ENCODE data around the gene ABCG1. TPM values are rescaled to one million over a fixed set of nuclear protein-coding genes. Genes with fewer than 3 reads are reported as not detected.

Gene ABCG1
- total RNA-seq, 1 donor from 2014 or later, result 1.6 TPM

DNA sequence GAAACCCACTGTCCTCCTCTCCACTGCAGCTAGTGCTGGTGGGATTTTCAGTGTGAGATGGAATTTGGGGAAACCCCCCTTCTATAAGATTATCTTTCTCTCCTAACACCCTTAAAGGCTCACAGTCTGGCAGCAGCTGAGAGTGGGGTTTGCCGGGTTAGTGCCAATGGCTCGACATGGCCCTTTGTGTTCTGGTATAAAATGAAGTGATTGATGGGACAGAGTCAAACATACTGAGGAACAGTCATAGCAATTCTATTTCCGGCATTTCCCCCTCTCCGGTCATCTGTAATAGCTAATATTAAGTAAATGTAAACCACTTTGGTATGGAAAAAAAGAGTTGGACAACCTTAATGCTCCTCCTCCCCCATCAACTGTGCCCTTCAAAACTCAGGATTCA, 58.7 kb downstream of the ABCG1 start:
- H3K36me3 Mint-ChIP-seq (ENCODE audit: low read depth), result no peaks in the 10 kb centered on the region
- H3K27me3 Mint-ChIP-seq (ENCODE audit: low read depth), result no peaks in the 10 kb centered on the region
- no peak for DNase-seq (ENCODE audit: low spot score)
- TF ChIP-seq, protein P1, sequence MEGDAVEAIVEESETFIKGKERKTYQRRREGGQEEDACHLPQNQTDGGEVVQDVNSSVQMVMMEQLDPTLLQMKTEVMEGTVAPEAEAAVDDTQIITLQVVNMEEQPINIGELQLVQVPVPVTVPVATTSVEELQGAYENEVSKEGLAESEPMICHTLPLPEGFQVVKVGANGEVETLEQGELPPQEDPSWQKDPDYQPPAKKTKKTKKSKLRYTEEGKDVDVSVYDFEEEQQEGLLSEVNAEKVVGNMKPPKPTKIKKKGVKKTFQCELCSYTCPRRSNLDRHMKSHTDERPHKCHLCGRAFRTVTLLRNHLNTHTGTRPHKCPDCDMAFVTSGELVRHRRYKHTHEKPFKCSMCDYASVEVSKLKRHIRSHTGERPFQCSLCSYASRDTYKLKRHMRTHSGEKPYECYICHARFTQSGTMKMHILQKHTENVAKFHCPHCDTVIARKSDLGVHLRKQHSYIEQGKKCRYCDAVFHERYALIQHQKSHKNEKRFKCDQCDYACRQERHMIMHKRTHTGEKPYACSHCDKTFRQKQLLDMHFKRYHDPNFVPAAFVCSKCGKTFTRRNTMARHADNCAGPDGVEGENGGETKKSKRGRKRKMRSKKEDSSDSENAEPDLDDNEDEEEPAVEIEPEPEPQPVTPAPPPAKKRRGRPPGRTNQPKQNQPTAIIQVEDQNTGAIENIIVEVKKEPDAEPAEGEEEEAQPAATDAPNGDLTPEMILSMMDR (IDR thresholded peaks at IDR 0.05), result no peak
- no peaks in the 10 kb centered on the region for H3K9me3 Mint-ChIP-seq (ENCODE audit: low read depth)
- H3K27ac Mint-ChIP-seq (ENCODE audit: unreplicated experiment), result no peak overlapping the region
- no peak overlapping the region for H3K4me3 Mint-ChIP-seq (ENCODE audit: unreplicated experiment)
- H3K4me1 Mint-ChIP-seq (ENCODE audit: low read depth), result peaks cover 10% of the 10 kb centered on the region

- Mint-ChIP-seq H3K27me3 (ENCODE audit: low read depth) (peaks cover 2% of the 10 kb centered on the region), H3K27ac (ENCODE audit: unreplicated experiment) (no peak overlapping the region), H3K9me3 (ENCODE audit: low read depth) (no peaks in the 10 kb centered on the region), H3K4me3 (ENCODE audit: unreplicated experiment) (no peak overlapping the region), H3K36me3 (ENCODE audit: low read depth) (no peaks in the 10 kb centered on the region), H3K4me1 (ENCODE audit: low read depth) (peaks cover 10% of the 10 kb centered on the region)
- TF ChIP-seq, protein P1 (IDR thresholded peaks at IDR 0.05), result no peak
- no peak for DNase-seq (ENCODE audit: low spot score)
These were observed 59.7 kb downstream of the ABCG1 start for GRCh38 chr21:42278451-42279149.

DNA sequence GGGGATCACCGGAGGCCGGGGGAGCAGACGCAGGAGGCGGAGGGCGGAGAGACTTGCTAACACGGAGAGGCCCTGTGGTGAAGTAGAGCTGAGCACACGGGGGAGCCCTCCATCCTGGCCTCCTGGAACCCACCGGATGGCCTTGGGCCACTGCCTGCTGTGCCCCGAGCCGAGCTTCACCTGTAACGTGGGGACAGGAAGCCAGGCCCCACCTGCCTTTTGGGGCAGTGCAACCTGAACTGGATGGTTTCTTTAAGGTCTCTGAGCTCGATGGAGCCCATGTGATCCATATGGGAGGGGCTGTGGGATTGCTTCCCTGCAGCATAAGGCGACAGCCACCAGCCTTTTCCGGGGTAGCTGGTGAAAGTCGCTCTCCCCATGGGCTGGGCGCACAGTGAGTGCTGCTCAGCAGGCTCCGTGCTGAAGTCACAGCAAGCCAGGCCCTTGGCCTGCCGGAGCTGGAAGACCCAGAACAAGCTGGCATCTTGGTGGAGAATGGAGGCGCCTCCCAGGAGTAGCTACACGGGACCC, 60.5 kb downstream of the ABCG1 start:
- no peak overlapping the region for H3K27ac Mint-ChIP-seq (ENCODE audit: unreplicated experiment)
- no peaks in the 10 kb centered on the region for H3K36me3 Mint-ChIP-seq (ENCODE audit: low read depth)
- peaks cover 2% of the 10 kb centered on the region for H3K27me3 Mint-ChIP-seq (ENCODE audit: low read depth)
- DNase-seq (ENCODE audit: low spot score), result no peak
- peaks cover 10% of the 10 kb centered on the region for H3K4me1 Mint-ChIP-seq (ENCODE audit: low read depth)
- H3K9me3 Mint-ChIP-seq (ENCODE audit: low read depth), result no peaks in the 10 kb centered on the region
- no peak overlapping the region for H3K4me3 Mint-ChIP-seq (ENCODE audit: unreplicated experiment)
- TF ChIP-seq, protein P1 (IDR thresholded peaks at IDR 0.05), result no peak

- H3K36me3 Mint-ChIP-seq (ENCODE audit: low read depth), result no peaks in the 10 kb centered on the region
- no peak for DNase-seq (ENCODE audit: low spot score)
- peaks cover 2% of the 10 kb centered on the region for H3K27me3 Mint-ChIP-seq (ENCODE audit: low read depth)
- TF ChIP-seq, protein P1 (IDR thresholded peaks at IDR 0.05), result no peak
- no peak overlapping the region for H3K4me3 Mint-ChIP-seq (ENCODE audit: unreplicated experiment)
- no peaks in the 10 kb centered on the region for H3K9me3 Mint-ChIP-seq (ENCODE audit: low read depth)
- H3K27ac Mint-ChIP-seq (ENCODE audit: unreplicated experiment), result no peak overlapping the region
- peaks cover 10% of the 10 kb centered on the region for H3K4me1 Mint-ChIP-seq (ENCODE audit: low read depth)
These were observed 60.9 kb downstream of the ABCG1 start for GRCh38 chr21:42279888-42280287.

GRCh38 chr21:42280356-42281180, 61.6 kb downstream of the ABCG1 start:
- no peak for DNase-seq (ENCODE audit: low spot score)
- H3K36me3 Mint-ChIP-seq (ENCODE audit: low read depth), result no peaks in the 10 kb centered on the region

More at GRCh38 chr21:42280356-42281180, 61.6 kb downstream of the ABCG1 start:
- H3K27me3 Mint-ChIP-seq (ENCODE audit: low read depth), result peaks cover 2% of the 10 kb centered on the region
- H3K4me3 Mint-ChIP-seq (ENCODE audit: unreplicated experiment), result no peak overlapping the region
- TF ChIP-seq, protein P1 (IDR thresholded peaks at IDR 0.05), result no peak
- no peak overlapping the region for H3K27ac Mint-ChIP-seq (ENCODE audit: unreplicated experiment)
- H3K4me1 Mint-ChIP-seq (ENCODE audit: low read depth), result peaks cover 10% of the 10 kb centered on the region
- no peaks in the 10 kb centered on the region for H3K9me3 Mint-ChIP-seq (ENCODE audit: low read depth)

Measured in chondrocyte (in vitro differentiated cells).